ENCODE results near the gene MTAP.
A peak's percentile ranks its signal among the peaks of the same experiment; 100 is the strongest.

Gene MTAP

DNA sequence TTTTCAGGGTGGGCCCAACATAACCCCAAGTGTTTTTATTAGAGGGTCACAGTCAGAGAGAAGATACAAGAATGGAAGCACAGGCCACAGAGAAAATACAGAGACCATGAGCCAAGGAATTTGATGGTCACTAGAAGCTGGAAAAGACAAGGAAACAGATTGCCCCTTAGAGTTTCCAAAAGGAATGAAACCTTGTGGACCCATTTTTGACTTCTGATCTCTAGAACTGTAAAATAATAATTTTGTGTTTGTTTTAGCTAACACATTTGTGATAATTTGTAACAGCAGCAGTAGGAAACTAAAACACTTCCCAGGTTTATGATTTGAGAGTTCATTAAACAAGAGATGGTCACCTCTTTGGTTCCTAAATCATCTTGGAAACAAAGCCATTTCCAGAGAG, 169.9 kb downstream of the MTAP start:
- no peak for DNase-seq

DNA sequence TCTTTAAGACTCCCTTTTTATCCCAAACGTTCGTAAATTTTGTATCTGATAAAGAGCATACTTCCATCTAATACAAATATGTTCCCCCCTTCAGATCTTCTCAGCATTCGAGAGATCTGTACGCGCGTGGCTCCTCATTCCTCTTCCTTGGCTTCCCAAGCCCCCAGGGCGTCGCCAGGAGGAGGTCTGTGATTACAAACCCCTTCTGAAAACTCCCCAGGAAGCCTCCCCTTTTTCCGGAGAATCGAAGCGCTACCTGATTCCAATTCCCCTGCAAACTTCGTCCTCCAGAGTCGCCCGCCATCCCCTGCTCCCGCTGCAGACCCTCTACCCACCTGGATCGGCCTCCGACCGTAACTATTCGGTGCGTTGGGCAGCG, 171.9 kb downstream of the MTAP start:
- no peak for DNase-seq

DNA sequence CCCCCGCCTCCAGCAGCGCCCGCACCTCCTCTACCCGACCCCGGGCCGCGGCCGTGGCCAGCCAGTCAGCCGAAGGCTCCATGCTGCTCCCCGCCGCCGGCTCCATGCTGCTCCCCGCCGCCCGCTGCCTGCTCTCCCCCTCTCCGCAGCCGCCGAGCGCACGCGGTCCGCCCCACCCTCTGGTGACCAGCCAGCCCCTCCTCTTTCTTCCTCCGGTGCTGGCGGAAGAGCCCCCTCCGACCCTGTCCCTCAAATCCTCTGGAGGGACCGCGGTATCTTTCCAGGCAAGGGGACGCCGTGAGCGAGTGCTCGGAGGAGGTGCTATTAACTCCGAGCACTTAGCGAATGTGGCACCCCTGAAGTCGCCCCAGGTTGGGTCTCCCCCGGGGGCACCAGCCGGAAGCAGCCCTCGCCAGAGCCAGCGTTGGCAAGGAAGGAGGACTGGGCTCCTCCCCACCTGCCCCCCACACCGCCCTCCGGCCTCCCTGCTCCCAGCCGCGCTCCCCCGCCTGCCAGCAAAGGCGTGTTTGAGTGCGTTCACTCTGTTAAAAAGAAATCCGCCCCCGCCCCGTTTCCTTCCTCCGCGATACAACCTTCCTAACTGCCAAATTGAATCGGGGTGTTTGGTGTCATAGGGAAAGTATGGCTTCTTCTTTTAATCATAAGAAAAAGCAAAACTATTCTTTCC, 172.4 kb downstream of the MTAP start:
- peak; percentile 52 for DNase-seq

DNA sequence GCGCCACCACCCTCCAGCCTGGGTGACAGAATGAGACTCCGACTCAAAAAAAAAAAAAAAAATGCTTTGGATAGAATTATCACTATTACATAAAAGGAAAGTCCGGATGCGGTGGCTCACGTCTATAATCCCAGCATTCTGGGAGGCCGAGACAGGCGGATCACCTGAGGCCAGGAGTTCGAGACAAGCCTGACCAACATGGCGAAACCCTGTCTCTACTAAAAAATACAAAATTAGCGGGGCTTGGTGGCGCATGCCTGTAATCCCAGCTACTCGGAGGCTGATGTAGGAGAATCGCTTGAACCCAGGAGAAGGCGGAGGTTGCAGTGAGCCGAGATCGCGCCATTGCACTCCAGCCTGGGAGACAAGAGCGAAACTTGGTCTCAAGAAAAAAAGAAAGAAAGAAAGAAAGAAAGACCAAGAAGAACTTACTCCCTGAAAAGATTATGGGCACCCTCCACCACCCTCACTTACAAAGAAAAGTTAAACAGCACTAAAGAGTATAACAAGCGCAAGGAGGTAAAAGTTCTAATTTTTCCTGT, 174.0 kb downstream of the MTAP start:
- no peak for DNase-seq

DNA sequence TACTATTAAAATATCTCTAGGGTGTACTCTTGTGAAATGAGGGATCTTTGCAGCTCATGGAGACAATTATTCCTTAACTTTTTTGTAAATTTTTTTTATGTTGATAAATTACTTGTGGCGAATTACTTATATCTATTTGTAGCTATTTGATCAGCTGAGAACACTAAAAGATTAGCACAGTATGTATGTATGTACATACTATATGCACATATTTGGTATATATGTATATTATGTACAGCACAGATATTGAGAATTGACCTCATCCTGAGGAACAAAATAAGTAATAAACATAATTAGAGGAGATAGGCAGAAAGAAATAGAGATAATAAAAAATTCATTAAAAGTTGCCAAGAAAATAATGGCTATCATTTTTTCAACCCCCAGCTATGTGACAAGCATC, 180.0 kb downstream of the MTAP start:
- DNase-seq: no peak

DNA sequence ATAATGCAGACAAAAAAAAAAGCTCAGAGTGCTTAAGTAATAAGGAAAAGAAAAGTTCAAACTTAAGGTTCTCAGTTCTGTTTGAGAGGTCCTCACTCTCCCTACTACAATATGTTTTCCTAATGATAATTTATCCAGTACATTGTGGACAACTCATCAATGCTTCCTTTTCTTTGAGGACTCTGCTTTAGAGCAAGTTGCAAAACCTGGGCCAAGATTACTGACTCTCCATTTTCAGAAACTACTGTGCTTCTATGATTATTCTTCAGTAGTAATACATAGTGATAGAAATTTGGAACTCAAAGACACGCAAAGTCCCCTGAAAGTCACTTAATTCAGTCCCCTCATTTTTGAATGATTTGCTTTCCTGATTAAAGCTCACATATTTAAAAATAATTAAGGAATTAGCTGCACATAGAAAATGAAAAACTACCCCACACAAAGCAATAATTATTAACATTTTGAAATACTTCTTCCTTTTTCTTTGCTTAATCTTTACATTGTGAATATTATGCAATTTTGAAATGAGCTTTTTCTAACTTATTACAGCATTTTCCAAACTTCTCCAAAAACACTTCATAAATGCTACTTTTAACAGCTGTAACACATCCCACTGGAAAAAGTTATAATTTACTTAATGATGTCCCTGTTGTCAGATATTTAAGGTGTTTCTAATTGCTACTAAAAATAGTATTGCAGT, 180.6 kb downstream of the MTAP start:
- no peak for DNase-seq

DNA sequence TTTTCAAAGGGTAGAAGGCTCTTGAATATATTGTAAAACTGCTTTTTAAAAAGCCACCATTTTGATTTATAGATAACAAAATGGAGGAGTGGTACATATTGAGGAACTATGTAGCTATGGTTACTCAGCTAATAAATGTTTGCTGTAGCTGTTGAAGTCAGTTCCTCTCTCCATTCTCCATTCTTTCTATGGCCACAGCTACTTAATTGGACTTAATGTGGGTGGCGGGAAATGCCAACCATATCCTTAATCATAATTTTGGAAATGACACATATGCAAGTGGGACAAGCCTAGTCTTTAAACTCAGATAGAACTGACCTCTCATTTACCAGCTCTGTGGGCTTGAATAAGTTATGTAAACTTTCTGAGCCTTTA, 181.1 kb downstream of the MTAP start:
- no peak for DNase-seq

DNA sequence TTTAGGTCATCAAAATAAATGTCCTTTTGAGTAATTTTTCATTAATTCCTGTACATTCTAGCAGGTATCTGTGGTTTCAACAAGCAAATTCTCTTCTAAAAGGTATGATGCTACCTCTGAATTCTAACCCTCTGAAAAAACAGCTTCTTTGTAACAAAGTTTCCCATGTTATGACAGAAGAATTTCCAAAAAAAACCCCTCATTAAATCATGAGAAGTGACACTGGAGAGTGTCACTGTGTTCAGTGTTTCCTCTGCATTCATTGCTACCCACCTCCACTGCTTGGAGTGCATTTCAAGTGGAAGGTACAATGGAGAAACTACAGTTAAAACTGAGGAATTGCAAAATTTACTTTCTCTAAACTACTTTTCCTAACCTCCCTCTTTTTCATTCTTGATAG, 181.7 kb downstream of the MTAP start:
- DNase-seq: no peak

DNA sequence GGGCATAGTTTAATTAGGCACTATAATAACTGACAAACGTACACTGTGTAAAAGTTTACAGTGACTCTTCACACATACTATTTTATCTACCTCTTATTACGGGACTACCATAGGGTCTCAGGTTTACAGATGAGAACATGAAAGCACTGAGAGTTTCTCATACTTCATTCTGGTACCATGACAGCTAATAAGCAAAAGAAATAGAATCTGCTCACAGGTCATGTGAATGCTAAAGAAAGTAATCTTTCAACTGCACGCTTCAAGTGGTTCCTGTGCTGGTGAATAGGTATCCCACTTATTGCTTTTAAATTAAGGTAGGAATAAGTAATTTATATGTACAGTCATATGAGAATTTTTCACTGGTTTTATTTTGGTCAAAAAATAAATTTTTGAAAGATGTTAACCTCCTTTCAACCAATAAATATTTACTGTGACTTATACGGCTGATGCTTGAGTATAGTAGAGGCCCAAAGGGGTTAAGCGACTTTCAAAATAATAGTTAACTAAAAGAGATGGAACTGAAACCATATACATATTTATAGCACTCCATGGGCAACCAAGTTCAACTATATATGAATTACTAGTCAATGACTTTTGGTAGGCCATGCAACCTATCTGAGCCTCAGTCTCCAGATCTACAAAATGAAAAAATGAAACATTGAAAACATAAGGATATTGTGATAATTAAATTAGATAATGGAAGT, 183.7 kb downstream of the MTAP start:
- DNase-seq: no peak
